T47D (cell line): ENCODE results near the gene GJC3.
A peak's percentile ranks its signal among the peaks of the same experiment; 100 is the strongest.
"Not testable (repeated sequence)": the region's sequence is repeated elsewhere in the genome, so short reads cannot be mapped to it uniquely, and the experiment has no call there.

ENCODE experiments used
- DNase-seq, 2 experiments: peaks; one replicate each; pipeline versions ENCODE4 v3.0.0 to v3.0.0-alpha.2; 2011 to 2012; ENCODE audit warnings: low read depth in 1 of 2, low spot score in 1 of 2
- JUND ChIP-seq: IDR thresholded peaks from 2 replicates; pipeline ENCODE4 v1.6.1; 2012; ENCODE audit warnings: low read depth
- in situ Hi-C: cut with HindIII; loops from 2 replicates; pipeline ENCODE4 v1.10.0; 2016; ENCODE audit warnings: low sequenced_read_pairs, low pct_unique_long_range_greater_than_20kb

GJC3 gene

GRCh38 chr7:99928994-99929729, at the start of gene GJC3:
Gene GJC3 (minus strand): TSS chr7:99929620. CDS start chr7:99929620, 0 bp downstream.
- in situ Hi-C loops: no loop called here
- no peak for TF ChIP-seq JUND
- DNase-seq: peak; percentile 35 to 82

- no peak for DNase-seq
- in situ Hi-C loops: no loop called here
- TF ChIP-seq JUND: no peak
Measured at GRCh38 chr7:99976626-99977025, 47.2 kb upstream of the GJC3 start.

- in situ Hi-C loops: no loop called here
- peak in 1 of 2 experiments; percentile 78 for DNase-seq
- no peak for TF ChIP-seq JUND
Measured at GRCh38 chr7:99975782-99976521, 46.5 kb upstream of the GJC3 start, which contains the start of gene AZGP1. Gene AZGP1 (minus strand): TSS chr7:99976031. CDS start chr7:99976020, 11 bp downstream.

GRCh38 chr7:99974681-99975080, 45.3 kb upstream of the GJC3 start:
- no peak for TF ChIP-seq JUND
- in situ Hi-C loops: no loop called here
- DNase-seq: no peak

- in situ Hi-C loops, DNase-seq: not testable (repeated sequence)
Measured at GRCh38 chr7:99973817-99974216, 44.4 kb upstream of the GJC3 start.

GRCh38 chr7:99971242-99971641, 41.8 kb upstream of the GJC3 start:
- in situ Hi-C loops: no loop called here
- TF ChIP-seq JUND: no peak
- DNase-seq: peak in 1 of 2 experiments; percentile 45

GRCh38 chr7:99969813-99970212, 40.4 kb upstream of the GJC3 start:
- in situ Hi-C loops, DNase-seq: not testable (repeated sequence)

GRCh38 chr7:99969298-99969697, 39.9 kb upstream of the GJC3 start:
- in situ Hi-C loops: no loop called here

GRCh38 chr7:99958564-99959227, 29.3 kb upstream of the GJC3 start:
- no peak for DNase-seq
- TF ChIP-seq JUND: no peak
- in situ Hi-C loops: no loop called here

More at GRCh38 chr7:99969298-99969697, 39.9 kb upstream of the GJC3 start:
- TF ChIP-seq JUND: no peak
- no peak for DNase-seq

GRCh38 chr7:99955247-99955646, 25.8 kb upstream of the GJC3 start:
- peak; percentile 54; the same call in 1 of the 2 replicates for TF ChIP-seq JUND
- in situ Hi-C loops: no loop called here
- DNase-seq: peak in 1 of 2 experiments; percentile 94

- in situ Hi-C loops, DNase-seq: not testable (repeated sequence)
Measured at GRCh38 chr7:99954643-99955042, 25.2 kb upstream of the GJC3 start.

- in situ Hi-C loops: no loop called here
- DNase-seq: peak in 1 of 2 experiments; percentile 84
- no peak for TF ChIP-seq JUND
Measured at GRCh38 chr7:99953649-99954048, 24.2 kb upstream of the GJC3 start.

GRCh38 chr7:99952649-99953048, 23.2 kb upstream of the GJC3 start:
- DNase-seq, in situ Hi-C loops: not testable (repeated sequence)

GRCh38 chr7:99950819-99951218, 21.4 kb upstream of the GJC3 start:
- in situ Hi-C loops, DNase-seq: not testable (repeated sequence)
